Left renal pelvis (tissue), 4 donors: Measurements from ENCODE around the gene MSANTD2. TPM values are rescaled to one million over a fixed set of nuclear protein-coding genes. Genes with fewer than 3 reads are reported as not detected.

Source experiments
- DNase-seq, 4 donors: peaks; one replicate each; pipeline ENCODE4 v3.0.0-alpha.2; 2013; ENCODE audit warnings: low read depth in 4 of 4, low spot score in 3 of 4
- polyA plus RNA-seq, 4 donors: library from polyadenylated mRNA; unstranded; fragments of 120-200 nt; gene quantifications; one replicate each; pipeline ENCODE4 v1.2.1, GENCODE V29; 2013; ENCODE audit not compliant: insufficient read length in 4 of 4

The MSANTD2 gene
- polyA plus RNA-seq, 4 donors, result 25.1 to 44.7 (median 29.2) TPM

- DNase-seq, result no peak
Measured at GRCh38 chr11:124821995-124822730, 22.0 kb upstream of the MSANTD2 start.

GRCh38 chr11:124817036-124817435 lies 16.8 kb upstream of the MSANTD2 start:
- DNase-seq, result no peak

- no peak for DNase-seq
Measured at GRCh38 chr11:124814739-124815138, 14.5 kb upstream of the MSANTD2 start.

- no peak for DNase-seq
Measured at GRCh38 chr11:124812876-124813275, 12.7 kb upstream of the MSANTD2 start.

- no peak for DNase-seq
Measured at GRCh38 chr11:124811399-124812125, 11.4 kb upstream of the MSANTD2 start.

- no peak for DNase-seq
Measured at GRCh38 chr11:124807660-124808270, 7.6 kb upstream of the MSANTD2 start.

- DNase-seq, result no peak
Measured at GRCh38 chr11:124807201-124807600, 7.0 kb upstream of the MSANTD2 start.

- no peak for DNase-seq
Measured at GRCh38 chr11:124804884-124805283, 4.7 kb upstream of the MSANTD2 start.

- DNase-seq, result no peak
Measured at GRCh38 chr11:124801636-124802312, 1.6 kb upstream of the MSANTD2 start.

- no peak for DNase-seq
Measured at GRCh38 chr11:124801014-124801413, 808 bp upstream of the MSANTD2 start.

- DNase-seq, result peak in 2 of 4 donors; percentile 34 to 38
Measured at GRCh38 chr11:124799348-124800225, 619 bp downstream of the MSANTD2 start.

- peak in 1 of 4 donors; percentile 14 for DNase-seq
Measured at GRCh38 chr11:124798991-124799347, 1.2 kb downstream of the MSANTD2 start.

- no peak for DNase-seq
Measured at GRCh38 chr11:124796312-124796711, 3.9 kb downstream of the MSANTD2 start.

GRCh38 chr11:124793466-124794278 lies 6.5 kb downstream of the MSANTD2 start:
- DNase-seq, result peak in 1 of 4 donors; percentile 31

GRCh38 chr11:124791626-124792341 lies 8.4 kb downstream of the MSANTD2 start:
- no peak for DNase-seq

- DNase-seq, result no peak
Measured at GRCh38 chr11:124788521-124788920, 11.7 kb downstream of the MSANTD2 start.

GRCh38 chr11:124784051-124784450 lies 16.2 kb downstream of the MSANTD2 start:
- no peak for DNase-seq

- no peak for DNase-seq
Measured at GRCh38 chr11:124783002-124783401, 17.2 kb downstream of the MSANTD2 start.

GRCh38 chr11:124779568-124779967 lies 20.6 kb downstream of the MSANTD2 start:
- DNase-seq, result no peak
